IPS-20b (cell line): ENCODE measurements around the gene KLK12.
A peak's percentile ranks its signal among the peaks of the same experiment; 100 is the strongest.

Source experiments
- H3K27ac ChIP-seq: one replicate; pipeline ENCODE4 v1.5.1; 2013; ENCODE audit warnings: low read length
- H3K27me3 ChIP-seq: 2 replicates; pipeline ENCODE4 v1.6.1; 2013; ENCODE audit warnings: mild to moderate bottlenecking, low read length, inconsistent platforms; ENCODE audit not compliant: insufficient read depth
- H3K36me3 ChIP-seq: 2 replicates; pipeline ENCODE4 v1.6.1; 2013; ENCODE audit warnings: low read depth, mild to moderate bottlenecking, inconsistent platforms, low read length, moderate library complexity; ENCODE audit not compliant: insufficient read depth
- H3K4me1 ChIP-seq: 2 replicates; pipeline ENCODE4 v1.6.1; 2013; ENCODE audit warnings: mild to moderate bottlenecking, control low read depth, inconsistent platforms, low read length, moderate library complexity; ENCODE audit not compliant: insufficient read depth
- H3K4me3 ChIP-seq: 2 replicates; pipeline ENCODE4 v1.5.1; 2013; ENCODE audit warnings: mild to moderate bottlenecking, low read length, inconsistent platforms
- H3K9ac ChIP-seq: 2 replicates; pipeline ENCODE4 v1.6.1; 2013; ENCODE audit warnings: low read depth, mild to moderate bottlenecking, inconsistent platforms, low read length, moderate library complexity
- H3K9me3 ChIP-seq: 2 replicates; pipeline ENCODE4 v1.6.1; 2013; ENCODE audit warnings: mild to moderate bottlenecking, low read depth, low read length, inconsistent platforms; ENCODE audit not compliant: insufficient read depth

KLK12 gene

GRCh38 chr19:51025401-51025800 lies 9.4 kb downstream of the KLK12 start:
- Histone ChIP-seq H3K36me3 (no peaks in the 10 kb centered on the region), H3K4me1 (peaks cover 7% of the 10 kb centered on the region; the same call in 1 of the 2 replicates), H3K27ac (no peak overlapping the region), H3K27me3 (peaks cover 2% of the 10 kb centered on the region), H3K4me3 (no peak overlapping the region), H3K9ac (no peak overlapping the region), H3K9me3 (no peaks in the 10 kb centered on the region)

DNA sequence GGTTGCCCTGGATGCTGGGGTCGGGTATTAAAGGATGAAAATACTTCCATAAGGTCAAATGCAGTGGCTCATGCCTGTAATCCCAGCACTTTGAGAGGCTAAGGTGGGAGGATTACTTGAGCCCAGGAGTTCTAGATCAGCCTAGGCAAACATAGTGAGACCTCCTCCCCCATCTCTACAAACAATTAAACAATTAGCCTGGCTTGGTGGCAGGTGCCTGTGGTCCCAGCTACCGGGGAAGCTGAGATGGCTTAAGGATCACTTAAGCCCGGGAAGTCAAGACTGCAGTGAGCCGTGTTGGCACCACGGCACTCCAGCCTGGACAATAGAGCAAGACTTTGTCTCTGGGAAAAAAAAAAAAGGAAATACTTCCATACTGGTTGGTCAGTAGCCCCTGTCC lies 9.9 kb downstream of the KLK12 start:
- Histone ChIP-seq H3K4me3 (no peak overlapping the region), H3K36me3 (no peaks in the 10 kb centered on the region), H3K9ac (no peak overlapping the region), H3K4me1 (peaks cover 7% of the 10 kb centered on the region; the same call in 1 of the 2 replicates), H3K27me3 (peaks cover 7% of the 10 kb centered on the region), H3K9me3 (no peaks in the 10 kb centered on the region), H3K27ac (no peak overlapping the region)

DNA sequence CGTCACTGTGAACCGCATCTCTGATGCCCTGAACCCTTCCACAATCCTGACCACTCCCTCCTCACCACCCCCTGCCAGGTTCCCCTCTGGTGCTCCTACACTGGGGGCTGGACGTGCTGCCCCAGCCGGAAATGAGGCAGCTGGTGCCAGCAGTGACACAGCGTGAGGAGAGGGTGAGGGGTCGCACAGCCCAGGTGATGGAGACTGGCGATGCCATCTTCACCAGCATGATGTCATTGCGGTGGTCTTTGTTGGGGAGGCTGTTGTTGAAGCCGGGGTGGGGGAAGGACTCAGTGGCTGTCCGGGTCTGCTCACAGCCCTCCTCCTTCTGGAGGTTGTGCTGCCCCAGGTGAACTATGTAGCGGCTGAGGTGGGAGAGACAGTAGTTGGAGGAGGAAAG lies 10.9 kb downstream of the KLK12 start:
- no peaks in the 10 kb centered on the region for H3K9me3 ChIP-seq
- H3K9ac ChIP-seq, result no peak overlapping the region
- no peaks in the 10 kb centered on the region for H3K36me3 ChIP-seq
- H3K4me1 ChIP-seq, result peaks cover 7% of the 10 kb centered on the region; the same call in 1 of the 2 replicates
- H3K27me3 ChIP-seq, result peaks cover 17% of the 10 kb centered on the region
- no peak overlapping the region for H3K4me3 ChIP-seq
- H3K27ac ChIP-seq, result no peak overlapping the region

GRCh38 chr19:51022526-51022925 lies 12.3 kb downstream of the KLK12 start:
- Histone ChIP-seq H3K27me3 (peaks cover 31% of the 10 kb centered on the region), H3K27ac (no peak overlapping the region), H3K4me1 (peaks cover 7% of the 10 kb centered on the region; the same call in 1 of the 2 replicates), H3K9me3 (no peaks in the 10 kb centered on the region), H3K36me3 (no peaks in the 10 kb centered on the region), H3K4me3 (no peak overlapping the region), H3K9ac (no peak overlapping the region)

- peaks cover 45% of the 10 kb centered on the region for H3K27me3 ChIP-seq
- no peak overlapping the region for H3K27ac ChIP-seq
- H3K4me3 ChIP-seq, result no peak overlapping the region
- H3K36me3 ChIP-seq, result no peaks in the 10 kb centered on the region
- peaks cover 7% of the 10 kb centered on the region; the same call in 1 of the 2 replicates for H3K4me1 ChIP-seq
- H3K9ac ChIP-seq, result no peak overlapping the region
- H3K9me3 ChIP-seq, result no peaks in the 10 kb centered on the region
These were observed 13.7 kb downstream of the KLK12 start for GRCh38 chr19:51020988-51021651.

DNA sequence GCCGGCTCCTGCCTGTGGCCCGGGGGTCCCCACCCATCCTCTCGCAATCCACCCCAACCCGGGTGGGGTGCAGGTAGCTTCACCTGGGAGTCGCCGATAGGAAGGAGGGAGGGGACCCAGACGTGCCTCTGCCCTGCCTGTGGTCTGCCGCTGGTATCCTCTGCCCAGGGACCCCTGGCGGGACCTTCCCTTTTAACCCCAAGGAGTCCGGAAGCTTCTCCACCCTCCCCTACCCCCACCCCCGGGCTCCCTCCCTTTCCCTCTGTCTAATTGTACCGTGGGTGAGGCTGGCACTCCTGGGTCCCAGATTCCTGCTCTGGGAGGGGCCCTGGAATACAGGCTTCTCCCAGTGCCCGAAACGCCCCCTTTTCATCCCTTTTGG lies 15.3 kb downstream of the KLK12 start, which contains the start of gene KLK10:
KLK10 (minus strand) TSS at position 166 of the 382 bp plus-strand sequence. CDS start 579 bp downstream, outside the sequence.
- no peaks in the 10 kb centered on the region for H3K36me3 ChIP-seq
- no peak within 1 kb of the TSS for H3K9ac ChIP-seq
- peaks cover 4% of the 10 kb centered on the region; the same call in 1 of the 2 replicates for H3K4me1 ChIP-seq
- H3K27ac ChIP-seq, result no peak within 1 kb of the TSS
- no peaks in the 10 kb centered on the region for H3K9me3 ChIP-seq
- peak within 1 kb of the TSS; percentile 60; the same call in 1 of the 2 replicates for H3K4me3 ChIP-seq
- peaks cover 53% of the 10 kb centered on the region for H3K27me3 ChIP-seq

DNA sequence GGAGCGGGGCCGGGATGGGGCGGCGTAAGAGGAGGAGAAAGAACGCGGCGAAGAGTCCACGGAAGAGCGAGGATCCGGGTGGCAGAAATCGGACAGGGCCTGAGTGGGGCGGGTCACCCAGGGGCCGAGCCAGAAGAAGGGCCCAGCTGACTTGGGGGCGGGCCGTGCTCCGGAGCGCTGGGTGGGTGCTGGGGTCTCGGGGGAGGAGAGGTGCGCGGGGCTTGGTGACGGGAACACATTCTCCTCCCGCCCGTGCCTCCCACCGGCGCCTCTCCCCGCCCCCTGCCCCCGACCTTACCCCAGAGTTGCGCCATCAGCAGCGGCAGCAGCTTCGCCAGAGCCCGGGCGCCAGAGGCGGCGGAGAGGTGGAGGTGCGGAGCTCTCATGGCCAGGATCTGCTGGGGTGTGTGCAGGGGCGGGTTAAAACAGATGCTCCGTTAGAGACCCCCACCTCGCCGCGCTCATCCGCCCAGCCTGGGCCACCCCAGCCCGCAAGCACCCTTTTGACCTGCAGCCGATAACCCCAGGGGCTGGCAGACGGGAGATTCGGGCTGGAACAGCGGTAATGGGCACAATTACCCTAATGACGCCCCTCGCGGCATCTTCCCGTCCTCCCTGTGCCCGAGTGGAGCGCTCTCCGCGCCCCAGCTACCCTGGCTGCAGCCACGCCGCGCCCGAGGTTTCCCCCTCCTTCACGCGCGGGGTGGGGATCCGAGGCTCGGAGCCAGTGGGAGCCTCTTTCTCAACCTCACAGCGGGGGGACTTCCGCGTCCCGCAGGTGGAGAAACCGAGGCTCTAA lies 15.9 kb downstream of the KLK12 start:
- Histone ChIP-seq H3K9ac (no peak overlapping the region), H3K4me1 (peaks cover 4% of the 10 kb centered on the region; the same call in 1 of the 2 replicates), H3K36me3 (no peaks in the 10 kb centered on the region), H3K27me3 (peaks cover 59% of the 10 kb centered on the region), H3K27ac (no peak overlapping the region), H3K4me3 (peak overlapping the region; percentile 60; the same call in 1 of the 2 replicates), H3K9me3 (no peaks in the 10 kb centered on the region)

GRCh38 chr19:51016798-51017683 lies 17.8 kb downstream of the KLK12 start:
- no peaks in the 10 kb centered on the region for H3K9me3 ChIP-seq
- no peak overlapping the region for H3K9ac ChIP-seq
- no peaks in the 10 kb centered on the region for H3K36me3 ChIP-seq
- H3K4me3 ChIP-seq, result peak overlapping the region; percentile 70
- H3K27ac ChIP-seq, result no peak overlapping the region
- H3K4me1 ChIP-seq, result peaks cover 4% of the 10 kb centered on the region; the same call in 1 of the 2 replicates
- peaks cover 60% of the 10 kb centered on the region for H3K27me3 ChIP-seq

GRCh38 chr19:51015691-51016267 lies 19.0 kb downstream of the KLK12 start:
- Histone ChIP-seq H3K27ac (no peak overlapping the region), H3K36me3 (no peaks in the 10 kb centered on the region), H3K9me3 (no peaks in the 10 kb centered on the region), H3K4me1 (no peaks in the 10 kb centered on the region), H3K27me3 (peaks cover 60% of the 10 kb centered on the region), H3K9ac (no peak overlapping the region), H3K4me3 (no peak overlapping the region)

- no peak overlapping the region for H3K4me3 ChIP-seq
These were observed 20.6 kb downstream of the KLK12 start for GRCh38 chr19:51014242-51014641.

GRCh38 chr19:51012661-51013190 lies 22.1 kb downstream of the KLK12 start:
- Histone ChIP-seq H3K4me1 (no peaks in the 10 kb centered on the region), H3K9me3 (no peaks in the 10 kb centered on the region), H3K36me3 (no peaks in the 10 kb centered on the region), H3K9ac (no peak overlapping the region), H3K4me3 (no peak overlapping the region), H3K27me3 (peaks cover 31% of the 10 kb centered on the region), H3K27ac (no peak overlapping the region)

More at GRCh38 chr19:51014242-51014641, 20.6 kb downstream of the KLK12 start:
- Histone ChIP-seq H3K27me3 (peaks cover 46% of the 10 kb centered on the region), H3K36me3 (no peaks in the 10 kb centered on the region), H3K27ac (no peak overlapping the region), H3K4me1 (no peaks in the 10 kb centered on the region), H3K9ac (no peak overlapping the region), H3K9me3 (no peaks in the 10 kb centered on the region)
